Nephron (organoid): ENCODE results near the gene MBNL1.

ENCODE experiments used
- H3K27ac Mint-ChIP-seq, 3 experiments: 2 replicates each; pipeline ENCODE4 v1.8.0; 2020; ENCODE audit warnings: mixed read lengths in 3 of 3, mild to moderate bottlenecking in 2 of 3, moderate library complexity in 1 of 3
- H3K27me3 Mint-ChIP-seq: 2 replicates; pipeline ENCODE4 v1.8.0; 2021; ENCODE audit warnings: low read depth, mild to moderate bottlenecking, moderate library complexity, mixed read lengths
- H3K36me3 Mint-ChIP-seq: 2 replicates; pipeline ENCODE4 v1.8.0; 2020; ENCODE audit warnings: low read depth, mixed read lengths
- H3K4me1 Mint-ChIP-seq: 2 replicates; pipeline ENCODE4 v1.8.0; 2020; ENCODE audit warnings: mixed read lengths
- H3K4me3 Mint-ChIP-seq, 3 experiments: 2 replicates each; pipeline ENCODE4 v1.8.0; 2020; ENCODE audit warnings: mild to moderate bottlenecking in 3 of 3, mixed read lengths in 3 of 3, moderate library complexity in 2 of 3
- H3K9me3 Mint-ChIP-seq: 2 replicates; pipeline ENCODE4 v1.8.0; 2020; ENCODE audit warnings: mixed read lengths
- TF ChIP-seq, protein P1 (sequence below), 3 experiments: fragments of 200-600 bp; sonication (generic); IDR thresholded peaks; one replicate each; pipeline ENCODE4 v1.5.0; 2021; ENCODE audit warnings: antibody characterized with exemption in 3 of 3; ENCODE audit not compliant: unreplicated experiment in 3 of 3

Gene MBNL1

DNA sequence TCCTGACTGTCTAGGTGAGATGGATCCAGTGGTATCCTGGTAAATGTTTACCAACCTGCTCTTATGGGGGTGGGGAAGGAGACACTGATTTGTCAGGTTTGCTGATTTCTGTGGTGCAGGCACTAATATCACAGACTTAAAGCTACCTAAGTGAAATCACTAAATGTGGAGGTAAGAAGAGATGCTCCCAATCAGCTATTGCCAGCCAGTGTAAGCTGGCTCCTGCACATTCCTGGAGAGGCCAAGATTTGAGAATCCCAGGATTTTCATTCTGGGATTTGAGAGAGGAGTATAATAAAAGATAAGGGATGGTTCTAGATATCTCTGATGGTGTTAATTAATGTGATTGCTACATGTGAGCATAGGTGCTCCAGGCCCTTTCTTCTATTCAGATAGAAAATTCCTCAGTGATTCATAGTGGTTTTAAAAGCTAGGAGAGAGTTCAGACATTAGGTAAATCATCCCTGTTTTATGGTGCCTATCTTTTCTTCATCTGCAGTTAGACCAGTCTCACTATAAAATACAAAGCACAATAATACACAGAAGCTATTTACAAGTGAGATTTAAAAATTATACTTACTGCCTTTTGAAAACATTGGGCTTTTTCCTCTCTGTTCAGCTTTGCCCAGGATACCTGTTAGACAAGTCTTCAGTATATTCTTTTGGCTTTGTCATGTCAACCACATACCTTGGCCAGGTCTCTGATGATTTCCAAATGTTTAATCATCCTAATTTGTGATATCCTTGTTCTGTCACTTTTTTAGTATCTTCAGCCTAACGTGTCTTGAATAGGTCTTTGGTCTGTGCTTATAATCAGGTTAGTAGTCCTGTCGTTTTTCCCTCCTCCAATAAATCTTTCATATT, 90.9 kb downstream of the MBNL1 start:
- no peak overlapping the region for H3K4me3 Mint-ChIP-seq
- H3K4me1 Mint-ChIP-seq: peaks cover 7% of the 10 kb centered on the region
- H3K9me3 Mint-ChIP-seq: no peaks in the 10 kb centered on the region
- H3K27ac Mint-ChIP-seq: peak overlapping the region in 1 of 3 experiments; percentile 41
- TF ChIP-seq, protein P1, sequence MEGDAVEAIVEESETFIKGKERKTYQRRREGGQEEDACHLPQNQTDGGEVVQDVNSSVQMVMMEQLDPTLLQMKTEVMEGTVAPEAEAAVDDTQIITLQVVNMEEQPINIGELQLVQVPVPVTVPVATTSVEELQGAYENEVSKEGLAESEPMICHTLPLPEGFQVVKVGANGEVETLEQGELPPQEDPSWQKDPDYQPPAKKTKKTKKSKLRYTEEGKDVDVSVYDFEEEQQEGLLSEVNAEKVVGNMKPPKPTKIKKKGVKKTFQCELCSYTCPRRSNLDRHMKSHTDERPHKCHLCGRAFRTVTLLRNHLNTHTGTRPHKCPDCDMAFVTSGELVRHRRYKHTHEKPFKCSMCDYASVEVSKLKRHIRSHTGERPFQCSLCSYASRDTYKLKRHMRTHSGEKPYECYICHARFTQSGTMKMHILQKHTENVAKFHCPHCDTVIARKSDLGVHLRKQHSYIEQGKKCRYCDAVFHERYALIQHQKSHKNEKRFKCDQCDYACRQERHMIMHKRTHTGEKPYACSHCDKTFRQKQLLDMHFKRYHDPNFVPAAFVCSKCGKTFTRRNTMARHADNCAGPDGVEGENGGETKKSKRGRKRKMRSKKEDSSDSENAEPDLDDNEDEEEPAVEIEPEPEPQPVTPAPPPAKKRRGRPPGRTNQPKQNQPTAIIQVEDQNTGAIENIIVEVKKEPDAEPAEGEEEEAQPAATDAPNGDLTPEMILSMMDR (IDR thresholded peaks at IDR 0.05; ENCODE audit: unreplicated experiment in 3 of 3): no peak
- no peaks in the 10 kb centered on the region for H3K36me3 Mint-ChIP-seq
- no peaks in the 10 kb centered on the region for H3K27me3 Mint-ChIP-seq

DNA sequence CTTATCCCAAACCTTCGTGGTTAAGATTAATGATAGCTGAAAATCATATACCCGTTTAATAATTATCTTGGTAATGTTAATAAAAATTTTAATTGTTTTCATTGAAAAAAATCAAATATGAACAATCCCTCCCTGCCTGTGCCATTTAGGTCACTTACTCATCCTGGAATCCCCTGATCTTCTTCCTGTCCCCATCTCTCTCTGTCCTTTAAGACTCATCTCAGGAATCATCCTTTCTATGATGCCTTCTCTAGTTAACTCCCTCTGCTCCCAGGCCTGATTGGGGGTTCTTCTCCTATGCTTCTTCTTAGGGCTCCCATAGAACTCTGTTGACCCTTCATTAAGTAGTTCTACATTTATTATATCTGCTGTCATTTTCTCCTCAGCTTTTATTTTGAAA, 91.6 kb downstream of the MBNL1 start:
- Mint-ChIP-seq H3K4me1 (peaks cover 7% of the 10 kb centered on the region), H3K9me3 (no peaks in the 10 kb centered on the region), H3K4me3 (no peak overlapping the region), H3K27ac (no peak overlapping the region), H3K36me3 (no peaks in the 10 kb centered on the region), H3K27me3 (no peaks in the 10 kb centered on the region)
- TF ChIP-seq, protein P1 (IDR thresholded peaks at IDR 0.05; ENCODE audit: unreplicated experiment in 3 of 3): no peak

DNA sequence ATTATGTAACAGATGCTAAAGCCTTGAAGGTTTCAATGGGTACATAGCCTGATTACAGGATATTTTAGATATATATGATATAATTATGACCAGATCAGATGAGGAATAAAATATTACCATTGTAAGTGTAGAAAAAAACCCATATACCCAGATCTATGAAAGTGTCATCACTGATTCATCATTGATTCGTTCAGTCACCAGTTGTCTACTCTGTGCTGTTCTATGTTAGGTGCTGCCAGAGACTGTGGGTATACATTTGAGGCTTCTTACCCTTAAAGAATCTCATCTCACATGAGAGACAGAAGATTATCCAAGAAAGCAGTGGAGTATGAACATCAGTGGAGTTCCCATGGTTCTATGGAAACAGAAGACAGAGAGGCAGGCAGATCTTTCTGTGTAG, 92.2 kb downstream of the MBNL1 start:
- H3K9me3 Mint-ChIP-seq: no peaks in the 10 kb centered on the region

DNA sequence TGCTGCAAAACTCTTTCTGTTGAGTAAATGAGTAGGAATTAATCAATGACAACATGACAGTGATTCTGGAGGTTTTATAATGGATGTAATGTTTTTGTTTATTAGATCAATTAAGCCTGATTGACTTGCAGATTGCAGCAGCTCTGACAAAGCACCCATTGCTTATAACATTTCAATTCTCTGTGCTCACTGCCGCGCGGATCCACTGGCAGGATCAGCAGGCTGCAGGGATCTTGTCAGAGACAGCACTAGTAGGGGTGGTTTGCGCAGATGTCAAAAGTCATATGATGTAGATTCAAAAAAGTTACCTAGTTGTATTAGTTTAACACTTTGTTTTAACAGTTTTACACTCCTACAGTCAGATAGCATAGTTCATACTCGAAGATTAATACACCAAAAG, 93.4 kb downstream of the MBNL1 start:
- H3K9me3 Mint-ChIP-seq: peaks cover 6% of the 10 kb centered on the region
- TF ChIP-seq, protein P1 (IDR thresholded peaks at IDR 0.05; ENCODE audit: unreplicated experiment in 3 of 3): no peak
- no peaks in the 10 kb centered on the region for H3K27me3 Mint-ChIP-seq
- peaks cover 7% of the 10 kb centered on the region for H3K4me1 Mint-ChIP-seq
- peaks cover 6% of the 10 kb centered on the region for H3K36me3 Mint-ChIP-seq
- no peak overlapping the region for H3K4me3 Mint-ChIP-seq
- H3K27ac Mint-ChIP-seq: no peak overlapping the region

More for the DNA sequence above, 92.2 kb downstream of the MBNL1 start:
- H3K4me1 Mint-ChIP-seq: peaks cover 7% of the 10 kb centered on the region
- no peak overlapping the region for H3K27ac Mint-ChIP-seq
- no peak overlapping the region for H3K4me3 Mint-ChIP-seq
- TF ChIP-seq, protein P1 (IDR thresholded peaks at IDR 0.05; ENCODE audit: unreplicated experiment in 3 of 3): no peak
- no peaks in the 10 kb centered on the region for H3K27me3 Mint-ChIP-seq
- no peaks in the 10 kb centered on the region for H3K36me3 Mint-ChIP-seq

DNA sequence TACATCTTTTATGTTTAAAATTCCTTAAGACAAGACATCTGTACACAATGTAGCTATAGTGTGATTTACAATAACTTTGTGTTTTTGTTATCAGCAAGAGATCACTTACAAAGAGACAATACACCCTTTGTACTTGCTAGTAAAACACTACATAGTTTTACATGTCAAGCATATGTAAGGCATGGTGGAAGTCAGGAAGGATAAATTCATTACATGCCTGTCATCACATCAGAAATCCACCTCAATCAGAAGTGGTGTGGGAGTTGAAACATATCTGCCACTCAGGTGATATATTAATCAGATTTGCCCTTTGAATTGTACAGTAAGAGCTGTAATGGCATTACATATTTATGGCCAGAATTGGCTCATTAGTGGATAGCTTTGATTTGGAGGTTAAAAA, 95.5 kb downstream of the MBNL1 start:
- Mint-ChIP-seq H3K27me3 (no peaks in the 10 kb centered on the region), H3K4me3 (no peak overlapping the region), H3K9me3 (peaks cover 25% of the 10 kb centered on the region), H3K27ac (no peak overlapping the region), H3K36me3 (peaks cover 27% of the 10 kb centered on the region), H3K4me1 (peaks cover 7% of the 10 kb centered on the region)
- TF ChIP-seq, protein P1 (IDR thresholded peaks at IDR 0.05; ENCODE audit: unreplicated experiment in 3 of 3): no peak

DNA sequence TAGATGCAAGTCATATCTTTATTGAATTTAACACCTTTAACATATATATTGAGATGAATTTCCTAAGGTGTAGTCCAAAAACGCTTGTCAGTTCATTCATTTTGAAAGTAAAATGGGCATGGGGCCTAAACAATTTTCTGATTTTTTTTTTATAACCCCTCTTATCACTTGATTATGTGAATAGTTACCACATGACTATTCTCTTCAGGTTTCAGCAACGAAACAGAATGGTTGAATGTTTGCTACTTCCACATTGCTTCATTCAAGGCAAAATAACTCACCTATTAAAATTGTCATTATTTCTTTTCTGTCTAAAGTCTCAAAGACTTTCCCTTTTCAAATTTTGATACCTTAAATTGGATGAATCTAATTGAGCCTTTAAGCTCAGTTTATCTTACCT, 96.4 kb downstream of the MBNL1 start:
- peaks cover 32% of the 10 kb centered on the region for H3K9me3 Mint-ChIP-seq
- no peaks in the 10 kb centered on the region for H3K27me3 Mint-ChIP-seq
- peaks cover 7% of the 10 kb centered on the region for H3K4me1 Mint-ChIP-seq
- H3K4me3 Mint-ChIP-seq: no peak overlapping the region
- TF ChIP-seq, protein P1 (IDR thresholded peaks at IDR 0.05; ENCODE audit: unreplicated experiment in 3 of 3): no peak
- peak overlapping the region in 1 of 3 experiments; percentile 7 for H3K27ac Mint-ChIP-seq
- peaks cover 34% of the 10 kb centered on the region for H3K36me3 Mint-ChIP-seq
